ENCODE results near the gene IFT81. TPM values are rescaled to one million over a fixed set of nuclear protein-coding genes. Genes with fewer than 3 reads are reported as not detected.

Gene IFT81
- total RNA-seq, 2 donors from 2014 or later = 7.5 to 12.0 TPM

DNA sequence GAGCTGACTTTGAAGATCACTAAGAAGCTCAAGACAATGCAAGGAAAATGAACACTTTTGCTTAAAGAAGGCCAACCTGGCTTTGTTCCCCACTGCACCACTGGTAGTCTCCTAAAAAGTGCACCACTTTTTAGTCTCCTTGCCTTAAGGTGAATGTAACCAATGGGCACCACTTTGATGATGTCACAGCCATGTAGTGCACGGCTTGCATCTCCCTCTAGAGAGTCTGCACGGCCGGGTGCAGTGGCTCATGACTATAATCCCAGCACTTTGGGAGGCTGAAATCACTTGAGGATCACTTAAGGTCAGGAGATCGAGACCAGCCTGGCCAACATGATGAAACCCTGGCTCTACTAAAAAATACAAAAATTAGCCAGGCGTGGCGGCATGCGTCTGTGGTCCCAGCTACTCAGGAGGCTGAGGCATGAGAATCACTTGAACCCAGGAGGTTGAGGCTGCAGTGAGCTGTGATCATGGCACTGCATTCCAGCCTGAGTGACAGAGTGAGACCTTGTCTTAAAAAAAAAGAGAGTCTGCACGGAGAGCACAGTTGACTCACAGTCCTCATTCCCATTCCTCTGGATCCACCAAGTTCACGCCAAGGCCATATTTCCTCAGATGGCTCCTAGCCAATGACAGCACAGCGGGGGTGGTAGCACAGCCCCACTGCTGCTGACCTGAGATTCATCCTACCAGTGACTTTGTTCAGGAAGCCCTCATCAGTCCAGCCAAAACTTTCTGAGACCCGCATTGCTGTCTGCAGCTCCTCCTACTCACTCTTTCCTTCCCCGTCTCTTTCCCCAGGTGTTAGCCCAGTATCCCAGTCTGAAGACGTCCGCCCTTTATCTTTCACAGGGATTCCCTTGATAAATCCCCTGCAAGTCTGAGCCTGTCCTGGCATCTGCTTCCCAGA lies 16.5 kb upstream of the IFT81 start:
- H3K4me1 ChIP-seq = peaks cover 0 to 61% of the 10 kb centered on the region in 2 donors
- no peak for TF ChIP-seq CTCF (IDR thresholded peaks at IDR 0.05)
- DNase-seq (ENCODE audit: low spot score) = peak; percentile 64
- H3K27me3 ChIP-seq = no peaks in the 10 kb centered on the region
- no peaks in the 10 kb centered on the region for H3K9me3 ChIP-seq
- H3K27ac ChIP-seq = peak overlapping the region; percentile 79 to 92
- no peak overlapping the region for H3K4me3 ChIP-seq
- no peaks in the 10 kb centered on the region for H3K36me3 ChIP-seq

DNA sequence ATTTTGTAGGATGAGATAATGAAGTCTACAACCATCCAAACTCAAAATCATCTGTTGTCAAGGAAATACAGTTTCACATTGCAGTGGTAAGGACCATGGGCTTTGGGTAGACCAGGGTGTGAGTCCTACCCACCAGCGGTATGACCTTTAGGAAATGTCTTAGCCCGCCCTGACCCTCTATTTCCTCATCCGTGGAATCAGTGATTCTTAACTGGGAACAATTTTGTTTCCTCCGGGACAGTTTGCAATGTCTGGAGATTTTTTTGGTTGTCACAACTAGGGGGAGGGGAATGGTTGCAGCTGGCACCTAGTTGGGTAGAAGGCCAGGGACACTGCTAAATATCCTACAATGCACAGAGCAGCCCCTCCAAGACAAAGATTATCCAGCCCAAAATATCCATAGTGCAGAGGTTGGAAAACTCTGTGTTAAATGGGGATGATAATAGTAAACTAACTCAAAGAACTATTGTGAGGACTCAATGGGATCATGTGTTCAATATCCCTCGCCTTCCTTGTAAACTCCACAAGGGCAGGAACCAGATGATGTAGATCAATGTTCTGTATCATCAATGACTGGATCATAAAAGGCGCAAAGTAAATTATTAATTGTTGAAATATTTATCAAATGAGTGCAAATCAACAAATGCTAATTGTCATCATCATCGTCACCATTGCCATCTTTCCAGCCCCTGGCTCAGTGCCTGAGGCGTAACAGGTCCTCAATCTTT lies 15.7 kb upstream of the IFT81 start:
- H3K4me3 ChIP-seq = no peak overlapping the region

GRCh38 chr12:110109037-110109836 lies 14.9 kb upstream of the IFT81 start:
- DNase-seq (ENCODE audit: low spot score) = peak; percentile 95
- Histone ChIP-seq H3K4me1 (peaks cover 0 to 67% of the 10 kb centered on the region in 2 donors), H3K9me3 (no peaks in the 10 kb centered on the region), H3K36me3 (no peaks in the 10 kb centered on the region), H3K27me3 (no peaks in the 10 kb centered on the region), H3K4me3 (no peak overlapping the region), H3K27ac (peak overlapping the region; percentile 79 to 92)
- TF ChIP-seq CTCF (IDR thresholded peaks at IDR 0.05) = peak in 1 of 2 donors; percentile 30

More for the DNA sequence above, 15.7 kb upstream of the IFT81 start:
- H3K36me3 ChIP-seq = no peaks in the 10 kb centered on the region
- DNase-seq (ENCODE audit: low spot score) = no peak
- H3K4me1 ChIP-seq = peaks cover 0 to 61% of the 10 kb centered on the region in 2 donors
- H3K27ac ChIP-seq = peak overlapping the region; percentile 79 to 92
- H3K9me3 ChIP-seq = no peaks in the 10 kb centered on the region
- TF ChIP-seq CTCF (IDR thresholded peaks at IDR 0.05) = no peak
- no peaks in the 10 kb centered on the region for H3K27me3 ChIP-seq

- H3K9me3 ChIP-seq = no peaks in the 10 kb centered on the region
- no peaks in the 10 kb centered on the region for H3K27me3 ChIP-seq
- H3K4me1 ChIP-seq = peaks cover 0 to 70% of the 10 kb centered on the region in 2 donors
- no peak overlapping the region for H3K4me3 ChIP-seq
- no peak for TF ChIP-seq CTCF (IDR thresholded peaks at IDR 0.05)
- no peak for DNase-seq (ENCODE audit: low spot score)
- H3K27ac ChIP-seq = peak overlapping the region; percentile 79 to 92
- H3K36me3 ChIP-seq = no peaks in the 10 kb centered on the region
Observed at GRCh38 chr12:110109837-110110535, 14.2 kb upstream of the IFT81 start.

Data from right atrium auricular region (tissue), 2 donors.